GM18868 (cell line): Measurements from ENCODE around the gene DGKQ.
"Not testable (repeated sequence)": the region's sequence is repeated elsewhere in the genome, so short reads cannot be mapped to it uniquely, and the experiment has no call there.

Source experiments
- ATAC-seq: cut with Tn5 transposase; IDR thresholded peaks from one replicate; pipeline ENCODE4 v1.9.1; 2021; ENCODE audit warnings: mild to moderate bottlenecking, moderate library complexity; ENCODE audit not compliant: unreplicated experiment

Gene DGKQ

DNA sequence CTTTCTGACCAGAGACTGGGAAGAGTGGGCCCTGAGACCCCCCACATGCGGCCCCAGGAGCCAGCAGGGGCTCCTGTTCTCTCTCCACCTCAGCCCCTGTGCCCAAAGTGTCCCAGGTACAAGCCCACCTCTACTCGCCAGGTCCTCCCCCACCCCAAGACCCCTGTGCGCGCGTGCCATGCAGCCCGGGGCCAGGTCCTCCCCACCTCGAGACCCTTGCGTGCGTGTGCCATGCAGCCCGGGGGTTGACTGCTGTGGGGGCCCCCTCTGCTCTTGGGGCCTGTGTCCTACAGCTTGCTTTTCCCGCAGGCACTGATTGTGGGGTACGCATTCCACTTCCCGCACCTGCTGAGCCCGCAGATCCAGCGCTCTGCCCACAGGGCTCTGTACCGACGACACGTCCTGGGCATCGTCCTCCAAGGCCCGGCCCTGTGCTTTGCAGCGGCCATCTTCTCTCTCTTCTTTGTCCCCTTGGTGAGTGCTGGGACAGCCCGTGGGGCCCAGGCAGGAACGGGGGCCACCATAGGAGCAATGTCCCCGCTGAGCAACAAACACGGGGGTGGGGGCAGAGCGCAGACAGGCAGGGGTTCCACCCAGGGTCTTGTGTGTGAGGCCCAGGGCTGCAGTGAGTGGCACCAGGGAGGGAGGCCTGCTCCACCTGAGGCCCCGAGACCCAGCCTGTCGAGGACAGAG, 20.3 kb downstream of the DGKQ start:
- ATAC-seq: no peak

DNA sequence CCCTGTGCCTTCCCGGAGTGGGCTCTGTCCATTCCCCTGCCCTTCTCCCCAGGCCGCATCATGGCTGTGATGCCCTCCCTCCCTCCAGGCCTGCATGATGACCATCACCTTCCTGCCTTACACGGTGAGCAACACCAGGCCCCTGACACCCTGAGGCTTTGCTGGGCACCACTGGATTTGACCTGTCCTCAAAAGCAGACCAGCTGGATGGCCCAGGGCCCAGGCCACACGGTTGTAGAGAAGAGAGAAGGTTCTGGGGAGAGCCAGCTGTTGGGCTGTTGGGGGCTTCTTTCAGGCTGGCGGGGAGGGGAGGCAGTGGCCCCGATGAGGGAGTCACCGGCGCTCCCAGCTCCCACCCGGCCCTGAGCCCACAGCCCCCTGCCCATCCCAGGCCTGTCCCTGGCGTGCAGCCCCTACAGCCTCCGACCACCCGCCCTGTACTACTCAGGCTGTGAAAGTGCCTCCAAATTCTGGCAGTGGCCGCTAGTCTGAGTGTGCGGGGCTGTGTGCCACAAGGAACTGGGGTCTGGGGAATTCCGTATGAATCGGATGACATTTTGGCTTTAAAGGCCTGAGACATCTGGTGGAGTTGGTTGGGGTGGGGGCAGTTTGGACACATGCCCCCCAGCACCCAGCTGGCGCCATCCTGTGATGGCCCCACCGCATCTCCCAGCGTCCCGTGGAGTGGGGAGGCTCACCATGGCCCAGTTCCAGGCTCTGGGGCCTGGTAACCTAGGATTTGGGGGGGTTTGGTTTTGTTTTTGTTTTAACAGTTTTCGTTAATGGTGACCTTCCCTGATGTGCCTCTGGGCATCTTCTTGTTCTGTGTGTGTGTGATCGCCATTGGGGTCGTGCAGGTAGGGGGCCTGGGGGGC, 21.5 kb downstream of the DGKQ start:
- no peak for ATAC-seq

DNA sequence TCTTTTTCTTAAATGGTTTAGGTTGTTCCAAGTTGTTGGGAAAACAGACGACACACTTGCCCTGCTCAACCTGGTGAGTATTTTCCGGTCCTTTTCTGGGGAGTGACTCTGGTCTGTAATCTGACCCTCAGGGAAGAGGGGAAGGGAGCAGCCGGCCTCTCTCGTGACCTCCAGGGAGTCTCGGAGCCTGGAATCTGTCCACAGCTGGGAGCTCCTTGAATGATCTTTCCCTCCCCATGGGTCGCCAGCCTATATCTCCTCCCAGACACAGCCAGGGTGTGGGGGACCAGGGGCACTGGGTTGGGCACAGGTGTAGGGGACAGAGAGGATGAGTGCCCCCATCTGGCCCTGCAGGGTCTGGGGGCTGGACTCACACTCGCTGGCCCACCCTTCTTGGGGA, 22.2 kb downstream of the DGKQ start:
- no peak for ATAC-seq

GRCh38 chr4:950136-951020, 23.0 kb downstream of the DGKQ start:
- ATAC-seq: no peak

DNA sequence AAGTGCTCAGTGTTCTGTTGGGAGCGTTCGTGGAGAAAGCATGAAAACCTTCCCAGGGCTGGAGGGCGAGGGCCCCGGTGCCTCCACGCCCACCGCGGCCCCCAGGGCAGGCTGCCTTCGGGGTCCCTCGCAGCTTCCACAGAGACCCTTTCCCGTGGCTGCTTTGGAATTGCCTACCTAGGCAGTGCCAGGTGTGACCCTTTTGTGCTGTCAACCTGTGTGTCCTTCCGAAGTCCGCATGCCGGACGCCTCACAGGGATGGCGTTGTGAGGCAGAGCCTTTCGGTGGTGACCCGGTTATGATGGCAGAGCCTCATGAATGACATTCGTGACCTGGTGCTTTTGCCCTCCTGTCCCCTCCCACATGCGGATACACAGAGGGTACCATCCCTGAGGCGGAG, 23.7 kb downstream of the DGKQ start:
- no peak for ATAC-seq

DNA sequence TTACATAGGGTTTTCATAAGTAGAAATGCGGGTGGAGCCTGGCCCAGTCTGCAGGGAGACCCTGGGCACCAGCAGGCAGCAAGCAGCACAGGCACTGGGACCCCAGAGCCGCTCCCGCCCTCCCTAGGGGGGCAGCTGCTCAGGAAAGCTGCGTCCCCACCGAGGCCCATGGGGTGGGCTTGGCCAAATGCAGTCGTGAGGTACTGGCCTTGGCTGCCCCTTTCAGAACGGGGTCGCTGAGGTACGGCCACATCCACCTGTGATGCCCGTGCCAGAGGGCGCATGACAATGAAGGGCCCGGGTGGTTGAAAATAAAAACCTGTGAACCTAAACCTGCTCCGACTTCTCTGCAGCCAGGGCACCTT, 24.5 kb downstream of the DGKQ start:
- ATAC-seq: no peak

GRCh38 chr4:948101-948935, 25.1 kb downstream of the DGKQ start:
- ATAC-seq: no peak

- ATAC-seq: no peak
Observed at GRCh38 chr4:947491-947971, 25.8 kb downstream of the DGKQ start.

DNA sequence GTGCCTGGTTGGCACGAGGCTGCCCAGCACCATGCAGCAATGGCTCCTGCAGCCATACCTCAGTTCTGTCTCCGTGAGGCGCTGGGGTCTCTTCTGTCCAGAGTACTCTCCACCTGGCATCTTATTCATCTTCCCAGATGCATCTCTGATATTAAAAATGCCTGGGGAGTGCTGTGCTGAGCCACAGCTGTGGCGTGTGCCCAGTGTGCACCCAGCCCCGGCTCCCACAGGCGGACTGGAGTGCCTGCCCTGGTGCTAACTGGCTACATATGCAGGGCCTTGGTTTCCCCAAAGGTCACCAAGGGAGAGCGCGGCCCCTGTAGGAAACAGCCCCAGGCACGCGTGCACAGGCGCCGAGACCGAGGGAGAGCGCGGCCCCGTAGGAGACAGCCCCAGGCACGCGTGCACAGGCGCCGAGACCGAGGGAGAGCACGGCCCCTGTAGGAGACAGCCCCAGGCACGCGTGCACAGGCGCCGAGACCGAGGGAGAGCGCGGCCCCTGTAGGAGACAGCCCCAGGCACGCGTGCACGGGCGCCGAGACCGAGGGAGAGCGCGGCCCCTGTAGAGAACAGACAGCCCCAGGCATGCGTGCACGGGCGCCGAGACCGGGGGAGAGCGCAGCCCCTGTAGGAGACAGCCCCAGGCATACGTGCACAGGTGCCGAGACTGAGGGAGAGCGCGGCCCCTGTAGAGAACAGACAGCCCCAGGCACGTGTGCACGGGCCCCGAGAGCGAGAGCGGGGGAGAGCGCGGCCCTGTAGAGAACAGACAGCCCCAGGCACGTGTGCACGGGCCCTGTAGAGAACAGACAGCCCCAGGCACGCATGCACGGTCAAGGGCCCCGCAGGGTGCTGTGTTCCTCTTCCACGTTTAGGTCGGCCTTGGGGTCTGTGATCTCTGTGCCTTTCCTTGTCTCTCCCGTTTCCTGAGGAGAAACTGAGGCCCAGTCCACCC, 26.6 kb downstream of the DGKQ start:
- no peak for ATAC-seq

DNA sequence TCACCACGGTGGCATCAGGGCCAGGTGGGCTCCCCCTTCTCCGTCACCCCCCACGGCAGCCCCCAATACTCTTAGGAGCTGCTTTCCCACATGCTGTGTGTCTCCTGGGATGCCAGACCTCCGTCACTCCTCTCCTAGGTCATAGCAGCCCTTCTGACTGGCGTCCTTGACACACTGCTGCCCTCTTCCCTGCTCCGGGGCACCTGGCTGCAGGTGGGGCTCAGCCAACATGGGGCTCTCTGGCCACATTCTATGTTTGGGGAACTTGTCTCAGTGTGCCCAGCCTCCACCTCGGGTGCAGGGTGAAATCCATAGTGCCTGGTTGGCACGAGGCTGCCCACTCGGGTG, 27.3 kb downstream of the DGKQ start:
- no peak for ATAC-seq

DNA sequence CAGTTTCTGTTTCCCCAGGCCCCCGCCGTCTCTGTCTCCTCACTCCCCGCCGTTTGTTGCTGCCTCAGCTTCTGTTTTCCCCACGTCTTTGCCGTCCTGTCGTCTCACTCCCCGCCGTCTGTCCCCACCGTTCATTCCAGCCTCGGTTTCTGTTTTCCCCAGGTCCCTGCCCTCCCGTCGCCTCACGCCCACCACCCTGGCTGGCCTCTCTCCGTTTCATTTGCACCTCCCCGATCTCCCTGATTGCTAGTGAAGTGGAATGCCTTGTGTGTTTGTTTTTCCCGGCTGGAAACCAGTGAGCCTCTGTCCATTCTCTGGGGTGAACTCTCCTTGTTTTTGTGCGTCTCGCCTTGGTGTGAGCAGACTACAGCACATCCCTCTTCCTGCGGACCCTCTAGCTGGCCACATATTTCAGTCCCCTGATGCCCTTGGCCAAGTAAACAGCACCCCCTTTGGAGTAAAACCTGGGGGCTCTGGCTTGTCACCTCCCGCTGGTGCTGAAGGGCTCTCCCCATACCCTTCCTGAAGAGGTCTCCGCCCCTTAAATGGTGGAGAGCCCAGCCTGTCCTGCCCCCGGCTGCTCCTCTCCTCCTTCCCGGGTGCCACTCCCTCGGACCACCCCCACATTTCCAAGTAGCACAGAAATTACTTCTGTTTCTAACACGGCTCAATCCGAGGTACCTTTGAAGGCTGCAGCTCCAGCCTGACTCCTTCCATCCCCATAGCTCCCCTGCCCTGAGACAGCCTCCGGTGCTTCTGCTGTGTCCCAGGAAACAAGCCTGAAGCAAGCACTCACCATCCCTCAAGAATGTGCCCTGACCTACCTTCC, 27.9 kb downstream of the DGKQ start:
- no peak for ATAC-seq

- not testable (repeated sequence) for ATAC-seq
Observed at GRCh38 chr4:939508-939907, 33.9 kb downstream of the DGKQ start.

- ATAC-seq: no peak
Observed at GRCh38 chr4:932713-933070, 40.7 kb downstream of the DGKQ start.

DNA sequence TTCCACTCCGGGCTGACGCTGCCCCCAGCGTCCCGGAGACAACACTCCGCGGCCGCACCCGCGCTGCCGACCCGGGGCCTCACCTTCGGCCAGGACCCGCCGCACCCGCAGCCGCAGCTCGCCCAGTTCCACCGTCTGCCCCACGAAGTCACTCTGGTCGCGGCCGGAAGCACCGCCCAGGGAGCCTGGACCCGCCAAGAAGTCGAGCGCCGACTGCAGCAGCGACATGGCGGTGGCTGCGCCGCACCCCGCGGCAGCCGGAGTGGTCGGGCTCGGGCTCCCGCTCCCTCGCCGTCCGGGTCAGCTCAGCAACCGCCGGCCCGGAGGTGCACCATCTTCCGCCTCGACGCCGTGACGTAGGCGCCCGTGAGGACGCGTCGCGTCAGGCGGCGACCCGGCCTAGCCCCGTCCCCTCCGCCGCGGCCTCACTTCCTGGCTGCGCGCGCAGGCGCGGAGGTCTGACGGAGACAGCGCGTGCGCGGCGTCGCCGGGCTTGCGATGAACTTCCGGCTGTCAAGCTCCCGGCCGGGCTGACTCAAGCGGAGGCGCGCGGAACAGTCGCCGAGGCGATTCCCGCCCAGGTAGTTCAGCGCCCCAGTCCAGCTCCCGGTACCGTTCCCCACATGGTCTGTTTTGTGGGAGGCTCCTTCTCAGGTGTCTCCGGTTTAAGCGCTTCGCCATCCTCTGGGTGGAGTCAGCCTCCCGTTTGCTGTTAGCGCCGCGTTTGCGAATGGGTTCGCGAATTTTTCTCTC, 41.2 kb downstream of the DGKQ start, which contains the start of the genes GAK and TMEM175:
TSS of gene GAK (minus strand) at position 357 of the 753 bp plus-strand sequence. CDS start at position 228, 129 bp downstream.
TSS of gene TMEM175 (plus strand) at position 501 of the 753 bp plus-strand sequence. CDS start 15,280 bp downstream, outside the sequence.
- ATAC-seq: peak; percentile 87

DNA sequence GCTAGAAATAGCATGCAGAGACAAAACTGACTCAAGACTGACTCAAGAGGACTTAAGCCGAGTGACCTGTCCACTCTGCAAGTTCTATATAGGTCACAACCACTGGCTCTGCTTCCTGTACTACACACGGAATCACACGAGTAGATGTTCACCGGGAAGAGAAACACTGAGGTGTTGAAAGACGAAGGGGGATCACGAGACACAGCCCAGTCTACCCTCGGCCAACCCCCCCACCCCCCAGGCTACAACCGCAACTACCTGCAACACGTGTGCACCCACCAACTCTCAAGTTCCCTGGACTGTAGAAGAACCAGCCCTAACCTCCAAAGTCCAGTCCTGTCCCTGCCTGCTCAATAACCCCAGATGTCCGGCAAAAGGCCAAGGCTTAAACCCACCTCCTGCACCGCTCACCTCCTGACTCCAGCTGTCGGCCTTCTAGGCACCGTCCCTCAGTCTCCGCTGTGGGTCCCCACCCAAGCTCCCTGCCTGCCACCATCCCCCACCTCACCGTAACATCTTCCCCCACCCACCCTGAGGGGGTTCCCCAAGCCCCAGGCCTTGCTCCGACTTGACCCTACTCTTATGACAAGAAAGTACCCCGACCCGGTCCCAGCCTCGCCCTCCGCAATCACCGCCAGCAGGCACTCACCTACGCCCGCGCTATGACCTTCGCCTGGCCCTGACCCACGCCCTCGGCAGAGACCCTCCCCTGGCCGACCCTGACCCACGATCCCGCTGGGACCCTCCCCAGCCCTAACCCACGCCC, 42.0 kb downstream of the DGKQ start:
- no peak for ATAC-seq

- no peak for ATAC-seq
Observed at GRCh38 chr4:930827-931193, 42.6 kb downstream of the DGKQ start.

GRCh38 chr4:930028-930551, 43.3 kb downstream of the DGKQ start:
- no peak for ATAC-seq
